ENCODE data around the gene LRRC43. TPM values are rescaled to one million over a fixed set of nuclear protein-coding genes. Genes with fewer than 3 reads are reported as not detected.

Gene LRRC43
- total and polyA plus RNA-seq, 4 donors, result 0.03 to 0.67 (median 0.13) TPM; not detected in 1

DNA sequence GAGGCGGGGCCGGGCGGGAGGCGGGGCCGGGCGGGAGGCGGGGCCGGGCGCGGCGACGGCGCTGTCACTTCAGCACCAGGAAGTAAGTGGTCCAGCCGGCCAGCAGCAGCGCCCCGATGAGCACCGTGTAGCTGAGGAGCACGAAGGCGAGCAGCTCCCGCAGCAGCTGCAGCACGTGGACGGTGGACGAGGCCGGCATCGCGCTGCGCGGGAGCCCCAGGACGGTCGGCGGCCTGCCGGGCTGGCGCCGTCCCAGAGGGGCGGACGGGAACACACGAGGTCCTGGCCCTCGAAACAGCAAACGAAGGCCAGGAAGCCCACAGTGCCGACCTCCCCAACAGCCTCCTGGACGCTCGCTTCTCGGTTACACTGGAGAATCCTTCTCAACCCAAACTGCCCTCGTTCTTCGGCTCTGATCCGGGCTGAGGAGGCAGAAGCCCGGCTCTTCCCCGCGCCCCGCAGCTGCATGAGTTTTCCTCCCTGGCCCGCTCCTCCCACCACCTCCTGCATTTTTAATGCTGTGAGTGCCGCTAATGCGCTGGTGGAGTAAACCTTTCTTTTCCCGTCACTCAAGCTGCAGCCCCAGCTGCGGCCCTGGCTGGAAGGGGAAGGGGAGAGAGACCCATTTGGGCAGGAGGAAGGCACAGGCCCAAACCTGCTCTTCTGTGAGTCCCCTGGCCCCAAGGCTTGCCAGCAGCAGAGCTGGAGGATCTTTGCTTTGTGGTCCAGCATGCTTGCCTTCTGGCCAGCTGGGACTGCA is 43.6 kb downstream of the LRRC43 start:
- H3K27me3 ChIP-seq (ENCODE audit: control insufficient read depth in 4 of 4, insufficient read depth in 4 of 4, low read length in 3 of 4), result no peaks in the 10 kb centered on the region
- H3K9ac ChIP-seq (ENCODE audit: low read depth in 1 of 2, low read length in 2 of 2), result no peak overlapping the region
- no peak for DNase-seq (ENCODE audit: low spot score)

DNA sequence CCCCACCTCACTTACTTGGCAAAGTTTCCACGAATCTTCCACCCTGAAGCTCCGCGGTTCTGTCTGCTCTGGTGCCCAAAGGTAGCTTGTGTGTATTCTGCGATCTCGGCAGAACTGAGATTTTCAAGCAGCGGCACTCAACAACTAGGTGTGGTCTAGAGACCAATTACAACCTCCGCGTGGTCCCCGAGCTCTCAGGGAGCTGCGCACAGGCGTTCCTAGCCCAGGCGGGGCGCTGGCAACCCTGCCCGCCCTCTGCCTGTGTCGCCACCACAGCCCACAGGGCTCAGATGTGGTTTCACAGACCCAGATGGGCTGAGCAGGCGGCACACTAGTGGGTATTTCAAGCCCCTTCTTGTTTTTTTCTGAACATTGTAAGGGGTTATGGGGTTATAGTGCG is 44.4 kb downstream of the LRRC43 start:
- H3K27ac ChIP-seq (ENCODE audit: low read depth in 1 of 2, low read length in 2 of 2), result no peak overlapping the region
- H3K36me3 ChIP-seq (ENCODE audit: control insufficient read depth in 4 of 4, insufficient read depth in 3 of 4, low read depth in 1 of 4, low read length in 3 of 4), result peaks cover 1 to 22% (median 17%) of the 10 kb centered on the region in 4 donors
- H3K4me1 ChIP-seq (ENCODE audit: control insufficient read depth in 4 of 4, insufficient read depth in 4 of 4, low read length in 3 of 4), result peaks cover 14 to 22% (median 19%) of the 10 kb centered on the region in 4 donors
- H3K9ac ChIP-seq (ENCODE audit: low read depth in 1 of 2, low read length in 2 of 2), result no peak overlapping the region
- no peak for DNase-seq (ENCODE audit: low spot score)
- H3K4me3 ChIP-seq (ENCODE audit: low read depth in 1 of 3, low read length in 3 of 3), result no peak overlapping the region
- TF ChIP-seq RAD21 (IDR thresholded peaks at IDR 0.05) (no peak), SP1 (IDR thresholded peaks at IDR 0.05) (no peak), GABPA (IDR thresholded peaks at IDR 0.05 in 1 of 2, conservative IDR thresholded peaks at IDR 0.05 in 1 of 2) (no peak), NR2F2 (IDR thresholded peaks at IDR 0.05) (no peak), RXRA (IDR thresholded peaks at IDR 0.05) (no peak), EGR1 (IDR thresholded peaks at IDR 0.05; ENCODE audit: low read depth in 2 of 2) (no peak), FOXA2 (IDR thresholded peaks at IDR 0.05) (no peak)
- TF ChIP-seq, protein P1, sequence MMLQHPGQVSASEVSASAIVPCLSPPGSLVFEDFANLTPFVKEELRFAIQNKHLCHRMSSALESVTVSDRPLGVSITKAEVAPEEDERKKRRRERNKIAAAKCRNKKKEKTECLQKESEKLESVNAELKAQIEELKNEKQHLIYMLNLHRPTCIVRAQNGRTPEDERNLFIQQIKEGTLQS (IDR thresholded peaks at IDR 0.05), result no peak
- TF ChIP-seq, protein P2, sequence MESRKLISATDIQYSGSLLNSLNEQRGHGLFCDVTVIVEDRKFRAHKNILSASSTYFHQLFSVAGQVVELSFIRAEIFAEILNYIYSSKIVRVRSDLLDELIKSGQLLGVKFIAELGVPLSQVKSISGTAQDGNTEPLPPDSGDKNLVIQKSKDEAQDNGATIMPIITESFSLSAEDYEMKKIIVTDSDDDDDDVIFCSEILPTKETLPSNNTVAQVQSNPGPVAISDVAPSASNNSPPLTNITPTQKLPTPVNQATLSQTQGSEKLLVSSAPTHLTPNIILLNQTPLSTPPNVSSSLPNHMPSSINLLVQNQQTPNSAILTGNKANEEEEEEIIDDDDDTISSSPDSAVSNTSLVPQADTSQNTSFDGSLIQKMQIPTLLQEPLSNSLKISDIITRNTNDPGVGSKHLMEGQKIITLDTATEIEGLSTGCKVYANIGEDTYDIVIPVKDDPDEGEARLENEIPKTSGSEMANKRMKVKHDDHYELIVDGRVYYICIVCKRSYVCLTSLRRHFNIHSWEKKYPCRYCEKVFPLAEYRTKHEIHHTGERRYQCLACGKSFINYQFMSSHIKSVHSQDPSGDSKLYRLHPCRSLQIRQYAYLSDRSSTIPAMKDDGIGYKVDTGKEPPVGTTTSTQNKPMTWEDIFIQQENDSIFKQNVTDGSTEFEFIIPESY (IDR thresholded peaks at IDR 0.05), result no peak
- TF ChIP-seq, protein P3, sequence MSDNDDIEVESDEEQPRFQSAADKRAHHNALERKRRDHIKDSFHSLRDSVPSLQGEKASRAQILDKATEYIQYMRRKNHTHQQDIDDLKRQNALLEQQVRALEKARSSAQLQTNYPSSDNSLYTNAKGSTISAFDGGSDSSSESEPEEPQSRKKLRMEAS (IDR thresholded peaks at IDR 0.05), result no peak
- H3K9me3 ChIP-seq (ENCODE audit: control insufficient read depth in 4 of 4, low read length in 3 of 4), result no peaks in the 10 kb centered on the region
- WGBS, result 89% methylated on average over 17 of the region's 17 CpGs
- H3K27me3 ChIP-seq (ENCODE audit: control insufficient read depth in 4 of 4, insufficient read depth in 4 of 4, low read length in 3 of 4), result no peaks in the 10 kb centered on the region

More for the DNA sequence above, 43.6 kb downstream of the LRRC43 start:
- no peaks in the 10 kb centered on the region for H3K9me3 ChIP-seq (ENCODE audit: control insufficient read depth in 4 of 4, low read length in 3 of 4)
- 10% methylated on average over 55 of the region's 55 CpGs for WGBS
- H3K4me1 ChIP-seq (ENCODE audit: control insufficient read depth in 4 of 4, insufficient read depth in 4 of 4, low read length in 3 of 4), result peaks cover 14 to 22% (median 19%) of the 10 kb centered on the region in 4 donors
- peak overlapping the region; percentile 33 to 57 (median 57) for H3K4me3 ChIP-seq (ENCODE audit: low read depth in 1 of 3, low read length in 3 of 3)
- TF ChIP-seq JUND (IDR thresholded peaks at IDR 0.05), result no peak
- TF ChIP-seq RXRA (IDR thresholded peaks at IDR 0.05), result no peak
- no peak for TF ChIP-seq HNF4A (conservative IDR thresholded peaks at IDR 0.05)
- no peak for TF ChIP-seq TAF1 (conservative IDR thresholded peaks at IDR 0.05)
- TF ChIP-seq, protein P4, sequence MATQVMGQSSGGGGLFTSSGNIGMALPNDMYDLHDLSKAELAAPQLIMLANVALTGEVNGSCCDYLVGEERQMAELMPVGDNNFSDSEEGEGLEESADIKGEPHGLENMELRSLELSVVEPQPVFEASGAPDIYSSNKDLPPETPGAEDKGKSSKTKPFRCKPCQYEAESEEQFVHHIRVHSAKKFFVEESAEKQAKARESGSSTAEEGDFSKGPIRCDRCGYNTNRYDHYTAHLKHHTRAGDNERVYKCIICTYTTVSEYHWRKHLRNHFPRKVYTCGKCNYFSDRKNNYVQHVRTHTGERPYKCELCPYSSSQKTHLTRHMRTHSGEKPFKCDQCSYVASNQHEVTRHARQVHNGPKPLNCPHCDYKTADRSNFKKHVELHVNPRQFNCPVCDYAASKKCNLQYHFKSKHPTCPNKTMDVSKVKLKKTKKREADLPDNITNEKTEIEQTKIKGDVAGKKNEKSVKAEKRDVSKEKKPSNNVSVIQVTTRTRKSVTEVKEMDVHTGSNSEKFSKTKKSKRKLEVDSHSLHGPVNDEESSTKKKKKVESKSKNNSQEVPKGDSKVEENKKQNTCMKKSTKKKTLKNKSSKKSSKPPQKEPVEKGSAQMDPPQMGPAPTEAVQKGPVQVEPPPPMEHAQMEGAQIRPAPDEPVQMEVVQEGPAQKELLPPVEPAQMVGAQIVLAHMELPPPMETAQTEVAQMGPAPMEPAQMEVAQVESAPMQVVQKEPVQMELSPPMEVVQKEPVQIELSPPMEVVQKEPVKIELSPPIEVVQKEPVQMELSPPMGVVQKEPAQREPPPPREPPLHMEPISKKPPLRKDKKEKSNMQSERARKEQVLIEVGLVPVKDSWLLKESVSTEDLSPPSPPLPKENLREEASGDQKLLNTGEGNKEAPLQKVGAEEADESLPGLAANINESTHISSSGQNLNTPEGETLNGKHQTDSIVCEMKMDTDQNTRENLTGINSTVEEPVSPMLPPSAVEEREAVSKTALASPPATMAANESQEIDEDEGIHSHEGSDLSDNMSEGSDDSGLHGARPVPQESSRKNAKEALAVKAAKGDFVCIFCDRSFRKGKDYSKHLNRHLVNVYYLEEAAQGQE (IDR thresholded peaks at IDR 0.05), result peak; percentile 96
- TF ChIP-seq, protein P2 (IDR thresholded peaks at IDR 0.05), result no peak
- TF ChIP-seq EGR1 (IDR thresholded peaks at IDR 0.05; ENCODE audit: low read depth in 2 of 2), result no peak
- no peak for TF ChIP-seq SP1 (IDR thresholded peaks at IDR 0.05)
- TF ChIP-seq FOXA1 (IDR thresholded peaks at IDR 0.05), result no peak
- peaks cover 3 to 23% (median 16%) of the 10 kb centered on the region in 4 donors for H3K36me3 ChIP-seq (ENCODE audit: control insufficient read depth in 4 of 4, insufficient read depth in 3 of 4, low read depth in 1 of 4, low read length in 3 of 4)
- H3K27ac ChIP-seq (ENCODE audit: low read depth in 1 of 2, low read length in 2 of 2), result no peak overlapping the region
